ENCODE measurements around the gene ADAM33. TPM values are rescaled to one million over a fixed set of nuclear protein-coding genes. Genes with fewer than 3 reads are reported as not detected.

Gene ADAM33
- total and polyA plus RNA-seq, 2 experiments from 2014 or later = 2.8 to 6.0 TPM

- TF ChIP-seq ZNF462 (CRISPR knock-in tag; IDR thresholded peaks at IDR 0.05) (no peak), CREB1 (CRISPR knock-in tag; IDR thresholded peaks at IDR 0.05; ENCODE audit: low read depth) (no peak)
Measured at GRCh38 chr20:3728876-3729275, 47.1 kb upstream of the ADAM33 start (continued).

- H3K4me2 ChIP-seq = no peak overlapping the region
- H3K4me1 ChIP-seq (ENCODE audit: insufficient read depth) = peaks cover 5% of the 10 kb centered on the region; the same call in 1 of the 2 replicates
- H3K9me3 Mint-ChIP-seq = no peaks in the 10 kb centered on the region; the same call in 2 of the 3 replicates
- H3K4me3 Mint-ChIP-seq = no peak overlapping the region
- no peaks in the 10 kb centered on the region; the same call in 2 of the 3 replicates for H3K36me3 Mint-ChIP-seq (ENCODE audit: low read depth)
- no peaks in the 10 kb centered on the region for H4K20me1 ChIP-seq (replicated peaks; ENCODE audit: insufficient read depth)
- no peaks in the 10 kb centered on the region for H3K9me2 ChIP-seq (ENCODE audit: insufficient read depth)
- H3K27ac ChIP-seq (ENCODE audit: low read depth) = no peak overlapping the region
- no peak overlapping the region for H2AFZ ChIP-seq
- peaks cover 34% of the 10 kb centered on the region for H3K27me3 Mint-ChIP-seq (ENCODE audit: insufficient read depth, low read depth, poor library complexity)
- H3K4me1 Mint-ChIP-seq = peaks cover 15% of the 10 kb centered on the region
- no peaks in the 10 kb centered on the region for H3F3A ChIP-seq (replicated peaks; ENCODE audit: low read depth)
- DNase-seq (ENCODE audit: low spot score) (no peak), ATAC-seq (no peak)
- H3K27ac Mint-ChIP-seq = no peak overlapping the region
- H3K79me2 ChIP-seq (replicated peaks; ENCODE audit: insufficient read depth) = no peaks in the 10 kb centered on the region
- peaks cover 29% of the 10 kb centered on the region for H3K27me3 ChIP-seq (ENCODE audit: insufficient read depth)
- H3K4me3 ChIP-seq = no peak overlapping the region
- H3K36me3 ChIP-seq (ENCODE audit: insufficient read depth) = no peaks in the 10 kb centered on the region
- no peak for TF ChIP-seq EZH2 (IDR thresholded peaks at IDR 0.05; ENCODE audit: low read depth, unreplicated experiment)
- TF ChIP-seq POLR2AphosphoS5 (IDR thresholded peaks at IDR 0.05; ENCODE audit: low read depth) = no peak
- TF ChIP-seq ZNF462 (CRISPR knock-in tag; IDR thresholded peaks at IDR 0.05) = no peak
- TF ChIP-seq CTCF (conservative IDR thresholded peaks at IDR 0.05; ENCODE audit: low read depth in 2 of 2) = no peak
- TF ChIP-seq NANOG (IDR thresholded peaks at IDR 0.05; ENCODE audit: borderline replicate concordance) = no peak
Measured at GRCh38 chr20:3728354-3728753, 46.5 kb upstream of the ADAM33 start.
